GM10248 (cell line): ENCODE measurements around the gene PRKCE.

Experiments
- CTCF ChIA-PET: fragments of 300-600 bp; sonication (Branson Sonifier 250); formaldehyde crosslinking; extraction: SDS; loops from one replicate; lab custom pipeline; 2021; ENCODE audit warnings: antibody characterized with exemption; lab: Yijun Ruan, JAX
- POLR2A ChIA-PET: fragments of 350-650 bp; sonication (Branson Sonifier 250); formaldehyde crosslinking; extraction: SDS; loops from one replicate; lab custom pipeline; 2020; ENCODE audit warnings: antibody characterized with exemption; lab: Yijun Ruan, JAX
- DNase-seq: peaks from one replicate; pipeline ENCODE4 v3.0.0; 2012; ENCODE audit errors: extremely low spot score
- CTCF ChIP-seq: IDR thresholded peaks from 2 replicates; pipeline ENCODE4 v1.5.1; 2012; ENCODE audit warnings: mild to moderate bottlenecking, low read depth; ENCODE audit errors: extremely low read depth, missing control alignments, control extremely low read depth

PRKCE gene

GRCh38 chr2:45899926-45900325 lies 248.5 kb downstream of the PRKCE start:
- CTCF ChIA-PET, result interaction anchor here (2.4 kb wide), 1 partner anchor 10 kb away, joined by 9 read pairs; no protein-coding TSS in a partner anchor
- POLR2A ChIA-PET, result no interaction called here
- no peak for TF ChIP-seq CTCF
- DNase-seq, result no peak

- ChIA-PET CTCF (interaction anchor here (1.0 to 1.2 kb wide), 4 partner anchors 9 to 13 kb away, joined by 3 to 8 read pairs (median 4); no protein-coding TSS in a partner anchor), POLR2A (no interaction called here)
- TF ChIP-seq CTCF, result no peak
- DNase-seq, result no peak
These were observed 250.1 kb downstream of the PRKCE start for GRCh38 chr2:45901468-45902032.

GRCh38 chr2:45902380-45902779 lies 250.9 kb downstream of the PRKCE start:
- POLR2A ChIA-PET, result no interaction called here
- no peak for TF ChIP-seq CTCF
- CTCF ChIA-PET, result interaction anchor here (1.0 to 1.2 kb wide), 4 partner anchors 10 to 14 kb away, joined by 3 to 8 read pairs (median 4); no protein-coding TSS in a partner anchor
- DNase-seq, result no peak

GRCh38 chr2:45902781-45903375 lies 251.4 kb downstream of the PRKCE start:
- no peak for DNase-seq
- no peak for TF ChIP-seq CTCF
- POLR2A ChIA-PET, result no interaction called here
- CTCF ChIA-PET, result interaction anchor here (1.0 to 1.2 kb wide), 4 partner anchors 10 to 14 kb away, joined by 3 to 8 read pairs (median 4); no protein-coding TSS in a partner anchor

- peak; percentile 47 for DNase-seq
- ChIA-PET POLR2A (no interaction called here), CTCF (interaction anchor here (0.7 to 2.3 kb wide), 6 partner anchors 8 to 254 kb away, joined by 3 to 8 read pairs (median 4); no protein-coding TSS in a partner anchor)
- no peak for TF ChIP-seq CTCF
These were observed 252.9 kb downstream of the PRKCE start for GRCh38 chr2:45904267-45904945.

GRCh38 chr2:45904946-45905631 lies 253.6 kb downstream of the PRKCE start:
- POLR2A ChIA-PET, result interaction anchor here (0.5 kb wide), 1 partner anchor 677 kb away, joined by 4 read pairs; no protein-coding TSS in a partner anchor
- TF ChIP-seq CTCF, result no peak
- CTCF ChIA-PET, result interaction anchor here (0.9 to 2.3 kb wide), 6 partner anchors 13 to 255 kb away, joined by 3 to 8 read pairs (median 4); no protein-coding TSS in a partner anchor
- no peak for DNase-seq
